GM12878 (cell line): ENCODE measurements around the gene DMBX1.

Experiments
- BCL3 ChIP-seq: IDR thresholded peaks from 2 replicates; pipeline ENCODE4 v1.6.1; 2011; ENCODE audit warnings: borderline replicate concordance, low read depth, mild to moderate bottlenecking, moderate library complexity, low read length; ENCODE audit not compliant: insufficient read depth, poor library complexity, severe bottlenecking
- CHD1 ChIP-seq: IDR thresholded peaks from 2 replicates; pipeline ENCODE4 v1.6.1; 2012; ENCODE audit warnings: low read depth, low read length, improper control_type of control experiment
- CHD2 ChIP-seq: IDR thresholded peaks from 2 replicates; pipeline ENCODE4 v1.6.1; 2011; ENCODE audit warnings: low read depth, low read length, improper control_type of control experiment, borderline replicate concordance
- CTCF ChIP-seq, 3 experiments: IDR thresholded peaks in 2 of 3; conservative IDR thresholded peaks in 1 of 3; 2 replicates each; pipeline ENCODE4 v1.5.1; 2011; ENCODE audit warnings: low read depth in 3 of 3, low read length in 3 of 3, mild to moderate bottlenecking in 3 of 3, control low read depth in 2 of 3, moderate library complexity in 2 of 3, inconsistent platforms in 1 of 3, mixed read lengths in 1 of 3; ENCODE audit not compliant: control insufficient read depth in 2 of 3, insufficient read depth in 1 of 3; ENCODE audit errors: extremely low read depth in 1 of 3
- ESRRA ChIP-seq: IDR thresholded peaks from 2 replicates; pipeline ENCODE4 v1.6.1; 2012; ENCODE audit warnings: mild to moderate bottlenecking, low read length, improper control_type of control experiment
- ETV6 ChIP-seq, 2 experiments: fragments of 450-650 bp in 1 of 2; IDR thresholded peaks in 1 of 2; conservative IDR thresholded peaks in 1 of 2; 2 replicates each; pipeline ENCODE4 v1.6.1; 2014; ENCODE audit warnings: antibody characterized with exemption in 1 of 2, borderline replicate concordance in 1 of 2, low read depth in 1 of 2, mild to moderate bottlenecking in 1 of 2, moderate library complexity in 1 of 2
- FOXK2 ChIP-seq: fragments of 450-650 bp; IDR thresholded peaks from 2 replicates; pipeline ENCODE4 v1.6.1; 2017; ENCODE audit warnings: mild to moderate bottlenecking, moderate library complexity
- HCFC1 ChIP-seq: fragments of 150-350 bp; IDR thresholded peaks from 2 replicates; pipeline ENCODE4 v1.6.1; 2014; ENCODE audit warnings: low read length
- HDGF ChIP-seq: fragments of 450-650 bp; IDR thresholded peaks from 2 replicates; pipeline ENCODE4 v1.6.1; 2016; ENCODE audit warnings: antibody characterized with exemption
- IRF4 ChIP-seq: IDR thresholded peaks from 2 replicates; pipeline ENCODE4 v1.6.1; 2011; ENCODE audit warnings: low read depth, low read length
- NFIC ChIP-seq: IDR thresholded peaks from 2 replicates; pipeline ENCODE4 v1.6.1; 2012; ENCODE audit warnings: low read depth, mild to moderate bottlenecking, inconsistent platforms, low read length, moderate library complexity
- PKNOX1 ChIP-seq: fragments of 450-650 bp; IDR thresholded peaks from 2 replicates; pipeline ENCODE4 v1.6.1; 2016; ENCODE audit warnings: mild to moderate bottlenecking
- POLR2A ChIP-seq: IDR thresholded peaks from 2 replicates; pipeline ENCODE4 v1.6.1; 2011; ENCODE audit warnings: low read depth, mild to moderate bottlenecking, low read length

- TF ChIP-seq ESRRA (no peak), BCL3 (no peak), NFIC (no peak), CHD2 (no peak), CTCF (IDR thresholded peaks at IDR 0.05 in 2 of 3, conservative IDR thresholded peaks at IDR 0.05 in 1 of 3; ENCODE audit: control insufficient read depth in 2 of 3, extremely low read depth in 1 of 3, insufficient read depth in 1 of 3, low read depth in 3 of 3, low read length in 3 of 3) (no peak), HCFC1 (no peak), CHD1 (no peak), ETV6 (conservative IDR thresholded peaks at IDR 0.05 in 1 of 2, IDR thresholded peaks at IDR 0.05 in 1 of 2; ENCODE audit: borderline replicate concordance in 1 of 2, low read depth in 1 of 2) (no peak), FOXK2 (no peak), POLR2A (no peak), IRF4 (no peak), HDGF (no peak), PKNOX1 (no peak)
These were observed 20.8 kb downstream of the DMBX1 start for GRCh38 chr1:46510341-46510997.
